Common myeloid progenitor, CD34-positive (primary cell): ENCODE results near the gene MAD2L2.

Experiments used
- CTCF ChIA-PET: fragments of 350-600 bp; sonication (Branson Sonifier 250); formaldehyde crosslinking; loops from one replicate; lab custom pipeline; 2021; ENCODE audit warnings: antibody characterized with exemption; lab: Charles Lee
- POLR2A ChIA-PET: fragments of 350-600 bp; sonication (Branson Sonifier 250); formaldehyde crosslinking; loops from one replicate; lab custom pipeline; 2021; ENCODE audit warnings: antibody characterized with exemption; lab: Charles Lee
- DNase-seq, 3 donors: peaks; one replicate each; pipeline versions ENCODE4 v3.0.0 to v3.0.0-alpha.2; 2013
- H3K27ac ChIP-seq, 2 experiments: 1 replicate in 1 of 2; 2 replicates in 1 of 2; pipeline ENCODE4 v1.7.0; 2013; ENCODE audit warnings: inconsistent platforms in 2 of 2, low read length in 2 of 2, mild to moderate bottlenecking in 2 of 2, low read depth in 1 of 2, moderate library complexity in 1 of 2; ENCODE audit not compliant: severe bottlenecking in 2 of 2, insufficient read depth in 1 of 2, poor library complexity in 1 of 2
- H3K27me3 ChIP-seq, 5 experiments: replicated peaks in 2 of 5; 1 replicate in 3 of 5; 2 replicates in 2 of 5; pipeline versions ENCODE4 v1.6.1 to v1.7.0; 2013; ENCODE audit warnings: low read length in 4 of 5, mild to moderate bottlenecking in 2 of 5, moderate library complexity in 2 of 5, inconsistent platforms in 1 of 5; ENCODE audit not compliant: insufficient read depth in 5 of 5, control insufficient read depth in 4 of 5
- H3K36me3 ChIP-seq, 4 experiments: 1 replicate in 2 of 4; 2 replicates in 2 of 4; pipeline versions ENCODE4 v1.6.1 to v1.7.0; 2013; ENCODE audit warnings: low read length in 3 of 4, control low read depth in 1 of 4, mild to moderate bottlenecking in 1 of 4; ENCODE audit not compliant: control insufficient read depth in 4 of 4, insufficient read depth in 4 of 4
- H3K4me1 ChIP-seq, 4 experiments: 1 replicate in 3 of 4; 2 replicates in 1 of 4; pipeline versions ENCODE4 v1.6.1 to v1.7.1; 2013; ENCODE audit warnings: low read length in 3 of 4, mild to moderate bottlenecking in 3 of 4, control low read depth in 1 of 4, inconsistent platforms in 1 of 4, moderate library complexity in 1 of 4; ENCODE audit not compliant: control insufficient read depth in 4 of 4, insufficient read depth in 4 of 4; ENCODE audit errors: control extremely low read depth in 1 of 4
- H3K4me3 ChIP-seq, 7 experiments: 1 replicate in 4 of 7; 2 replicates in 3 of 7; pipeline versions ENCODE4 v1.5.1 to v1.7.0; 2013; ENCODE audit warnings: mild to moderate bottlenecking in 7 of 7, low read length in 6 of 7, moderate library complexity in 6 of 7, inconsistent platforms in 2 of 7, low read depth in 2 of 7, control low read depth in 1 of 7; ENCODE audit not compliant: insufficient read depth in 4 of 7, control insufficient read depth in 1 of 7; ENCODE audit errors: extremely low read depth in 1 of 7
- H3K9me3 ChIP-seq, 5 experiments: 1 replicate in 4 of 5; 2 replicates in 1 of 5; pipeline versions ENCODE4 v1.6.1 to v1.7.1; 2013; ENCODE audit warnings: low read length in 4 of 5, mild to moderate bottlenecking in 2 of 5, inconsistent platforms in 1 of 5, low read depth in 1 of 5, moderate library complexity in 1 of 5; ENCODE audit not compliant: control insufficient read depth in 4 of 5, insufficient read depth in 2 of 5; ENCODE audit errors: control extremely low read depth in 1 of 5
- WGBS: methylation state at CpG from one replicate; pipeline ENCODE4 v1.1.5; 2013; ENCODE audit not compliant: insufficient coverage; 5-methylcytosine and 5-hydroxymethylcytosine counted together

MAD2L2 gene

DNA sequence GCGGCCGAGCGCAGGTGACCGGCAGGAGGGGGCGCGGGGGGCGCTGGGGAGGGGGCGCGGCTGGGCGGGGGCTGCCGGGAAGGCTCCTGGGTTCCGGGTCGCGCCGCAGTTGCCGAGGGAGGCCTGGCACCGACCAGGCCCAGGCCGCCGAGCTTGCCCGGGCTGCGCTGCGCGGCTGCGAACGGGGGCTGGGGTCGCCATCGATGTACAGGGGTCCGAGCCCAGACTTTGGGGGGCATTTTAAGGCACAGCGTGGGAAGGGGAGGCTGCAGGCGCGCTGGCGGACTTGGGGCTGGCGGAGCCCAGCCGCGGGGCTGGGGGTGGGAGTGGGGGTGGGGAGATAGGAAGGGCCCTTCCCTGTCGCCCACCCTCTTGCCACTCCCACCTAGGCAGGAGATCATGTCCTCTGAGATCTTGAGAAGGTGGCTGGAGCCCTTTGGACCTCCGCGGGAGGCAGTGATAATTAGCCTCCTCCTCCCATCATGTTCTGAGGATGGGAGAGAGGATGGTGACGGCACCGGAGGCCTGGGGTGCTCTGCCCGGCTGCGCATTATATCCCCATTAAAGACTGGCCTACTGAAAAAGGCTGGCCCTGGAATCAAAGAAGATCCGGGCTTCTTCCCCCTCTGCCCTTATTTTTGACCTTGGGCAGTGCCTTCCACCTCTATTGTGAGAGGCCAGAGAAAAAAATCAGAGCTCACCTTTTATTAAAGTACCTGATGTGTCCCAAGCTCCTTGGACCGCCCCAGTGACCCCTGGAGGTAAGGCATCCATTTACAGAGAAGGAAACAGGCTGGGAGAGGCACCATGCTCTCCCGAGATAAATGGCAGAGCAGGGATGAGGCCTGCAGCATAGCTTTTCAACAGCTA lies 25.8 kb downstream of the MAD2L2 start:
- Histone ChIP-seq H3K4me1 (peaks cover 0 to 24% (median 18%) of the 10 kb centered on the region in 4 experiments), H3K27ac (no peak overlapping the region), H3K9me3 (no peaks in the 10 kb centered on the region), H3K27me3 (peaks cover 2 to 29% (median 8%) of the 10 kb centered on the region in 5 experiments), H3K36me3 (peaks cover 0 to 4% (median 0%) of the 10 kb centered on the region in 4 experiments), H3K4me3 (peak overlapping the region in 6 of 7 experiments; percentile 34 to 75 (median 58))
- POLR2A ChIA-PET, result no interaction called here
- no peak for DNase-seq
- 10% methylated on average over 26 of the region's 45 CpGs for WGBS
- CTCF ChIA-PET, result interaction anchor here (0.8 to 4.0 kb wide), 4 partner anchors 9 to 65 kb away, joined by 3 to 14 read pairs (median 3); partner anchors contain the start of gene FBXO6

DNA sequence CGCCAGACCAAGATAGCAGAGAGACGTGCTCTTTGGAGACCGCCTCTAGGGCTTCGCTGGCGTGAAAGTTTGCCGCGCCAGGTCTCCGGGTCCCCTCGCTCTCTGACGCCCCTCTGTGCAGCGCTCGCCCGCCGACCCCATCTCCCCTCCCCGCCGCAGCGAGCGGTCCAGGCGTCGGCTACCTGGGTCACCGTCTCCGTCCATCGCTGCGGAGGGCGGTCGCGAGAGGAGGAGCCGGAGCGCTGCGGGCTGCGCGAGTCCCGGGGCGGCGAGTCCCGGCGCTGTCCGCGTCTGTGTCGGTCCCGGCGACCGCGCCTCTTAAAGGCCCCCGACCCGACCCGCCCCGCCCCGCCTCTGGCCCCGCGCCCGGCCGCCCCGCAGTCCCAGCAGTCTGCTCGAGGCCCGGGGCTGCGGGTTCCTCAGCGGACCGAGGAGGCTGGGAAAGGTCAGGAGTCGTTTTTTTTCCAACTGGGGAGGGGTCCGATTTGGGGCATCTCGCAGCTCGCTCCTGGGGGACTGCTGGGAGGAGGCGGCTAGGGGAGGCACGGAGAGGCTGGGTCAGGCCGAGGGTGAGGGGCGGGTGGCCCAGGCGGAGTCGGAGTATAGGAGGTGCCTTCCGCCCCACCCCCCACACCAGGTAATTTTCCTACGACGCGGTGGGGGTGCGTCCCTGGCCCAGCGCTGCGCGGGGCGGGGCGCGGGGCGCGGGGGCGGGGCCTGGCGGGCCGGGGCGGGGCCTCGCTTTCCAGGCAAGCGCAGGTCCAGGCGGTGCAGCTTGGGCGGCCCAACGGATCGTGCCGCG lies 26.6 kb downstream of the MAD2L2 start, which contains the start of the genes FBXO2 and FBXO44:
TSS of gene FBXO2 (minus strand) at position 293 of the 802 bp plus-strand sequence. CDS start at position 204, 89 bp downstream.
TSS of gene FBXO44 (plus strand) at position 741 of the 802 bp plus-strand sequence. CDS start 959 bp downstream, outside the sequence.
- Histone ChIP-seq H3K9me3 (no peaks in the 10 kb centered on the region), H3K27me3 (peaks cover 2 to 38% (median 11%) of the 10 kb centered on the region in 5 experiments), H3K4me3 (peak within 1 kb of the TSS; percentile 18 to 75 (median 60)), H3K36me3 (peaks cover 0 to 4% (median 0%) of the 10 kb centered on the region in 4 experiments), H3K4me1 (peaks cover 0 to 26% (median 25%) of the 10 kb centered on the region in 4 experiments), H3K27ac (no peak within 1 kb of the TSS)
- 11% methylated on average over 60 of the region's 94 CpGs for WGBS
- DNase-seq, result peak in 1 of 3 donors; percentile 36
- CTCF ChIA-PET, result interaction anchor here (0.8 to 4.0 kb wide), 6 partner anchors 8 to 65 kb away, joined by 3 to 14 read pairs (median 3); no protein-coding TSS in a partner anchor
- POLR2A ChIA-PET, result no interaction called here

DNA sequence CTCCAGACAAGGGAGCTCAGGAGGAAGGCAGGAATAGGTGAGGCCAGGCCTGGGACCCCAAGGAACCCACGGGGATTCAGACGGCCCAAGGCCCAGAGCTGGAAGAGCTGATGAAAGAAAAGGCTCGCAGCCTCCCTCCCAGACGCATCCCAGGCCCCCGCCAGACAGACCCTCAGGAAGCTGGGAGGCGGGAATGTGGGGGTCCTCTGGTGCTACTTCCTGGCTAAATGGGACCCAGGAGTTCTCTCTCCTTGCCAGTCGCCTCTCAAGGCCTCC lies 27.1 kb downstream of the MAD2L2 start:
- H3K9me3 ChIP-seq, result no peaks in the 10 kb centered on the region
- no peak overlapping the region for H3K27ac ChIP-seq
- CTCF ChIA-PET, result interaction anchor here (0.8 to 4.0 kb wide), 5 partner anchors 9 to 66 kb away, joined by 3 to 14 read pairs (median 3); no protein-coding TSS in a partner anchor
- POLR2A ChIA-PET, result no interaction called here
- H3K27me3 ChIP-seq, result peaks cover 2 to 40% (median 12%) of the 10 kb centered on the region in 5 experiments
- 89% methylated on average over 7 of the region's 7 CpGs for WGBS
- H3K4me1 ChIP-seq, result peaks cover 0 to 26% (median 25%) of the 10 kb centered on the region in 4 experiments
- H3K4me3 ChIP-seq, result peak overlapping the region in 2 of 7 experiments; percentile 62 to 75
- no peak for DNase-seq
- peaks cover 0 to 4% (median 0%) of the 10 kb centered on the region in 4 experiments for H3K36me3 ChIP-seq

DNA sequence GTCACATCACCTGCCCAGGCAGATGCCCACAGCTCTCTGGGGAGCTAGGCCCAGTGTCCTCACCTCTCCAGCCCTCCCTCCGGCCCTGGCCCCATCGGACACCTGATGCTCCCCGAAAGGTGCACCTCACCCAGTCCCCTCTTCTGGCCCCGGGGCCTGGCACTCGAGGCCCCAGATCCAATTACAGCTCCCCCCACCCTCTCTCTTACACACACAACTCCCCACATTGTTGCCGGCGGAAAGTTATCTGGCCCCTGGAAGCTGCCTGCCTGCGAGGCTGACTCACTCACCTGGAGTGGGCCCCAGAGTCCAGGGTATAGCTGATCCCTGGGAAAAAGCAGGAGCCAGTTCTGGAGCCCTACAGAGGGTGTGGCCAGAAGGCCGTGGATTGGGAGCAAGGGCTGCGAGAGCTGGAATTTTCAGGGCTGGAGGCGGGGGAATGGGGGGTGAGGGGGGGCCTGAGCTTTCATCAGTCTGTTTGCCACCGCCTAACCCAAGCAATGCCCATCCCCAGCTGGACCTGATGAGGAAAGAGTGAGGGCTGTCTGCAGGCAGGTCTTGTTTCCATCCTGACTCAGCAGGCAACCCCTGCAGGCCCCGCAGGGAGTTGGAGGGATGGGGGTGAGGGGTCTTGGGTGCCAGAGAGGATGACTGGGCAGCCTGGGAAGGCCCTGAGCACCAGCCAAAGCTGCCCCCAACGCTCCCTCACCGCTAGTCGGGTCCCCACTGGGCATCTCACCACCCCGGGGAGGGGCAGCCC lies 27.7 kb downstream of the MAD2L2 start:
- peaks cover 0 to 26% (median 25%) of the 10 kb centered on the region in 4 experiments for H3K4me1 ChIP-seq
- peaks cover 2 to 44% (median 12%) of the 10 kb centered on the region in 5 experiments for H3K27me3 ChIP-seq
- 88% methylated on average over 12 of the region's 17 CpGs for WGBS
- no peak for DNase-seq
- H3K36me3 ChIP-seq, result peaks cover 0 to 4% (median 0%) of the 10 kb centered on the region in 4 experiments
- ChIA-PET CTCF (interaction anchor here (0.8 to 4.0 kb wide), 8 partner anchors 8 to 67 kb away, joined by 3 to 14 read pairs (median 4); partner anchors contain the start of gene MAD2L2), POLR2A (no interaction called here)
- no peaks in the 10 kb centered on the region for H3K9me3 ChIP-seq
- no peak overlapping the region for H3K27ac ChIP-seq
- H3K4me3 ChIP-seq, result no peak overlapping the region

DNA sequence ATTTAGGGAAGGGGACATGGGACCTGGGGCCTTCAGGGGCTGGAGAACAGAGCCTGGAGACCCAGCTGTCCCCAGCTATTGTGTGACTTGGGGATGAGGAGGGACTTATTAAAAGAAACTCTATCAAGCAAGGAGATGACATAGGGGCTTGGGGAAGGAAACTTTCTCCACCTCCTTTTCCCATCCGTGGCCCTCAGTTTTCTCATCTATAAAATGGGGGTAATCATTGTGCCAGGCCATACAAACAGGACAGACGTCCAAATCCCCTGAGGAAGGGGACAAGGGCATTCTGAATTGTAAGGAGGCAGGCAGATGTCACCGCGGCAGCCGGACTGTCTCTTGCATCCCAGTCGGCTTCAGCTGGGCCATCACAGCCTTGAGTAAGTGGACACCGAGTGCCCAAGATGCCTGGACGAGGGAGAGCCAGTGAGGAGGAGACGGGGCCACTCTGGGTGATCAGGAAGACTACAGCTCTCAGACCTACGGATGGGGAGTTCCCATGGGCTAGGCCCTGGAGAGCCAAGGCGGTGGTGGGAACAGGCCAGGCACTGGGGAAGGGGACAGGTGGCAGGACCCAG lies 28.7 kb downstream of the MAD2L2 start:
- peaks cover 0 to 26% (median 25%) of the 10 kb centered on the region in 4 experiments for H3K4me1 ChIP-seq
- ChIA-PET POLR2A (no interaction called here), CTCF (interaction anchor here (0.8 to 4.0 kb wide), 5 partner anchors 15 to 614 kb away, joined by 4 to 14 read pairs (median 5); no protein-coding TSS in a partner anchor)
- H3K9me3 ChIP-seq, result no peaks in the 10 kb centered on the region
- H3K4me3 ChIP-seq, result no peak overlapping the region
- H3K27me3 ChIP-seq, result peaks cover 2 to 50% (median 12%) of the 10 kb centered on the region in 5 experiments
- no peak for DNase-seq
- H3K27ac ChIP-seq, result no peak overlapping the region
- 98% methylated on average over 11 of the region's 11 CpGs for WGBS
- H3K36me3 ChIP-seq, result peaks cover 0 to 4% (median 0%) of the 10 kb centered on the region in 4 experiments

DNA sequence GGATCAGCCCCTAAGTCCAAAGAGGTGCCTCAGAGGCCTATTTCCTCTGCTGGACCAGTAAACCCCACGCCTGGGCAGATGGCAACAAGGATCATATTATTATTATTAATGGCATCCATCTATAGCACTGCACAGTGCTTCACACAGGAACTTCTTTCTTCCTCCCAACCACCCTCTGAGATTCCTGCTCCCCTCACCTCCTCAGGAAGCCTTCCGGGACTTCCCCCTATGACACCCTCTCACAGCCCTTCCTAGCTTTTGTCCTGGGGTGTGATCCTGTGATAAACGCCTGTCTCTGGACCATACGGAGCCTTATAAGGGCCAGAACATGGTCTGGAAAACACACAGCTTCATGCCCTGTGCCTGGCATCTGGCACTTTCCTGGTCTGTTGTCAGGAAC lies 29.9 kb downstream of the MAD2L2 start:
- ChIA-PET POLR2A (no interaction called here), CTCF (interaction anchor here (0.7 to 4.5 kb wide), 12 partner anchors 8 to 613 kb away, joined by 3 to 27 read pairs (median 3); partner anchors contain the start of gene FBXO6)
- no peaks in the 10 kb centered on the region for H3K36me3 ChIP-seq
- peak overlapping the region in 1 of 7 experiments; percentile 7 for H3K4me3 ChIP-seq
- H3K27me3 ChIP-seq, result peaks cover 2 to 50% (median 12%) of the 10 kb centered on the region in 5 experiments
- no peaks in the 10 kb centered on the region for H3K9me3 ChIP-seq
- no peak for DNase-seq
- no peak overlapping the region for H3K27ac ChIP-seq
- H3K4me1 ChIP-seq, result peaks cover 0 to 26% (median 25%) of the 10 kb centered on the region in 4 experiments
- 89% methylated on average over 2 of the region's 4 CpGs for WGBS
